HCT116 (cell line): Measurements from ENCODE around the gene TCEA3. TPM values are rescaled to one million over a fixed set of nuclear protein-coding genes. Genes with fewer than 3 reads are reported as not detected.

Experiments
- ATAC-seq: fragments of 200-7000 bp; cut with Tn5 transposase; 2 replicates; pipeline ENCODE4 v1.9.1; 2020; ENCODE audit warnings: mild to moderate bottlenecking, moderate library complexity
- BruUV-seq: library from RNA; stranded (reverse); fragments of 400-500 nt; replicated peaks from 2 replicates; lab custom pipeline; 2021; lab: Mats Ljungman, UMichigan
- CTCF ChIA-PET: fragments of 300-600 bp; sonication (Branson Sonifier 250); formaldehyde crosslinking; loops from one replicate; lab custom pipeline; 2021; ENCODE audit warnings: antibody characterized with exemption; lab: Charles Lee
- POLR2A ChIA-PET: fragments of 300-600, 350-600 bp; sonication (Branson Sonifier 250); formaldehyde crosslinking; loops from one replicate; lab custom pipeline; 2021; ENCODE audit warnings: antibody characterized with exemption; lab: Charles Lee
- RAD21 ChIA-PET, 2 experiments: fragments of 300-600 bp; sonication (Branson Sonifier 250); formaldehyde crosslinking; loops; one replicate each; lab custom pipeline; 2023; ENCODE audit warnings: low total read pairs in 2 of 2; ENCODE audit not compliant: uncharacterized antibody in 2 of 2, unreplicated experiment in 2 of 2, low non-redundant PET in 1 of 2; lab: Charles Lee
- DNase-seq: peaks from one replicate; pipeline ENCODE4 v3.0.0-alpha.2; 2010; ENCODE audit warnings: low read depth, low spot score
- H2AFZ ChIP-seq: fragments of 200-600 bp; shearing (Covaris generic), sonication (generic); 2 replicates; pipeline ENCODE4 v1.6.1; 2017; ENCODE audit warnings: low read depth, mixed run types, mixed read lengths, antibody characterized with exemption, low read length; ENCODE audit not compliant: poor library complexity, severe bottlenecking
- H3K27ac ChIP-seq: 2 replicates; pipeline ENCODE4 v1.5.1; 2012; ENCODE audit warnings: low read depth, low read length
- H3K27me3 ChIP-seq: fragments of 200-600 bp; sonication (generic); 2 replicates; pipeline ENCODE4 v1.6.1; 2016; ENCODE audit warnings: mixed run types, low read length, mixed read lengths; ENCODE audit not compliant: insufficient read depth
- H3K36me3 ChIP-seq, 2 experiments: fragments of 200-500 bp in 1 of 2; fragments of 200-600 bp in 1 of 2; sonication (Bioruptor generic) in 1 of 2; sonication (generic) in 1 of 2; 2 replicates each; pipeline versions ENCODE4 v1.5.1 to v1.6.1; 2014 to 2016; ENCODE audit warnings: low read length in 2 of 2, inconsistent platforms in 1 of 2, mixed read lengths in 1 of 2, mixed run types in 1 of 2; ENCODE audit not compliant: insufficient read depth in 2 of 2, control insufficient read depth in 1 of 2
- H3K4me1 ChIP-seq, 2 experiments: fragments of 200-600 bp in 1 of 2; sonication (generic) in 1 of 2; 2 replicates each; pipeline versions ENCODE4 v1.5.1 to v1.6.1; 2012 to 2017; ENCODE audit warnings: low read length in 2 of 2, inconsistent platforms in 1 of 2, mild to moderate bottlenecking in 1 of 2, mixed read lengths in 1 of 2, mixed run types in 1 of 2, moderate library complexity in 1 of 2; ENCODE audit not compliant: insufficient read depth in 2 of 2, control insufficient read depth in 1 of 2
- H3K4me2 ChIP-seq: fragments of 200-600 bp; sonication (generic); 2 replicates; pipeline ENCODE4 v1.6.1; 2017; ENCODE audit warnings: mixed run types, low read length, mixed read lengths
- H3K4me3 ChIP-seq, 2 experiments: fragments of 200-600 bp in 1 of 2; sonication (generic) in 1 of 2; replicated peaks in 1 of 2; 2 replicates each; pipeline ENCODE4 v1.5.1; 2011 to 2016; ENCODE audit warnings: low read length in 2 of 2, control low read depth in 1 of 2, low read depth in 1 of 2, mild to moderate bottlenecking in 1 of 2, mixed read lengths in 1 of 2, mixed run types in 1 of 2
- H3K79me2 ChIP-seq: fragments of 200-600 bp; sonication (generic); 2 replicates; pipeline ENCODE4 v1.6.1; 2017; ENCODE audit warnings: mild to moderate bottlenecking, mixed run types, low read length, moderate library complexity, mixed read lengths; ENCODE audit not compliant: insufficient read depth
- H3K9ac ChIP-seq: fragments of 200-600 bp; sonication (generic); 2 replicates; pipeline ENCODE4 v1.6.1; 2016; ENCODE audit warnings: low read length, mixed read lengths
- H3K9me2 ChIP-seq: fragments of 200-600 bp; sonication (generic), shearing (Covaris generic); 2 replicates; pipeline ENCODE4 v1.6.1; 2017; ENCODE audit warnings: mixed run types, mild to moderate bottlenecking, moderate library complexity; ENCODE audit not compliant: insufficient read depth
- H3K9me3 ChIP-seq, 2 experiments: fragments of 200-500 bp in 1 of 2; fragments of 200-600 bp in 1 of 2; sonication (Bioruptor generic) in 1 of 2; sonication (generic) in 1 of 2; 2 replicates each; pipeline ENCODE4 v1.6.1; 2014 to 2017; ENCODE audit warnings: low read length in 2 of 2, mixed read lengths in 2 of 2, inconsistent platforms in 1 of 2, low read depth in 1 of 2, mild to moderate bottlenecking in 1 of 2, mixed run types in 1 of 2, moderate library complexity in 1 of 2; ENCODE audit not compliant: control insufficient read depth in 1 of 2, insufficient read depth in 1 of 2
- H4K20me1 ChIP-seq: fragments of 200-600 bp; sonication (generic), shearing (Covaris generic); 2 replicates; pipeline ENCODE4 v1.6.1; 2017; ENCODE audit warnings: mixed run types, mild to moderate bottlenecking, moderate library complexity; ENCODE audit not compliant: insufficient read depth
- EGR1 ChIP-seq: IDR thresholded peaks from 2 replicates; pipeline ENCODE4 v1.6.1; 2012; ENCODE audit warnings: low read depth
- ELF1 ChIP-seq: IDR thresholded peaks from 2 replicates; pipeline ENCODE4 v1.6.1; 2012; ENCODE audit warnings: low read depth, borderline replicate concordance
- FOSL1 ChIP-seq: IDR thresholded peaks from 2 replicates; pipeline ENCODE4 v1.6.1; 2012; ENCODE audit warnings: low read depth
- YY1 ChIP-seq: IDR thresholded peaks from 2 replicates; pipeline ENCODE4 v1.6.1; 2011; ENCODE audit warnings: low read length, low read depth, moderate library complexity, mild to moderate bottlenecking; ENCODE audit not compliant: insufficient replicate concordance; ENCODE audit errors: extremely low read depth
- ZFX ChIP-seq: fragments of 450-650 bp; IDR thresholded peaks from 2 replicates; pipeline ENCODE4 v1.6.1; 2017
- intact Hi-C: fragments of 100-400 bp; cut with micrococcal nuclease; formaldehyde crosslinking; loops from 2 replicates; pipeline ENCODE4 v1.10.0; 2022
- total RNA-seq: library from RNA; stranded (reverse); gene quantifications from one replicate; pipeline ENCODE4 v1.2.1, GENCODE V29; 2021; ENCODE audit not compliant: unreplicated experiment
- TF ChIP-seq, protein P1 (sequence below): IDR thresholded peaks from 2 replicates; pipeline ENCODE4 v1.6.1; 2012; ENCODE audit warnings: low read depth
- TF ChIP-seq, protein P2 (sequence below): IDR thresholded peaks from 2 replicates; pipeline ENCODE4 v1.6.1; 2012

Gene TCEA3
- total RNA-seq, 1 experiment from 2014 or later = 3.7 TPM

- Histone ChIP-seq H4K20me1 (no peaks in the 10 kb centered on the region), H3K9me2 (no peaks in the 10 kb centered on the region), H3K79me2 (no peaks in the 10 kb centered on the region), H3K9me3 (no peaks in the 10 kb centered on the region), H3K27me3 (no peaks in the 10 kb centered on the region), H3K9ac (no peak overlapping the region), H3K36me3 (no peaks in the 10 kb centered on the region; a peak in 1 of 4 replicates), H3K4me2 (no peak overlapping the region), H2AFZ (no peak overlapping the region), H3K4me1 (peaks cover 3 to 13% of the 10 kb centered on the region in 2 experiments; a peak in 3 of 4 replicates), H3K27ac (no peak overlapping the region), H3K4me3 (no peak overlapping the region)
- TF ChIP-seq ZFX (no peak), EGR1 (no peak), ELF1 (no peak)
- TF ChIP-seq, protein P1, sequence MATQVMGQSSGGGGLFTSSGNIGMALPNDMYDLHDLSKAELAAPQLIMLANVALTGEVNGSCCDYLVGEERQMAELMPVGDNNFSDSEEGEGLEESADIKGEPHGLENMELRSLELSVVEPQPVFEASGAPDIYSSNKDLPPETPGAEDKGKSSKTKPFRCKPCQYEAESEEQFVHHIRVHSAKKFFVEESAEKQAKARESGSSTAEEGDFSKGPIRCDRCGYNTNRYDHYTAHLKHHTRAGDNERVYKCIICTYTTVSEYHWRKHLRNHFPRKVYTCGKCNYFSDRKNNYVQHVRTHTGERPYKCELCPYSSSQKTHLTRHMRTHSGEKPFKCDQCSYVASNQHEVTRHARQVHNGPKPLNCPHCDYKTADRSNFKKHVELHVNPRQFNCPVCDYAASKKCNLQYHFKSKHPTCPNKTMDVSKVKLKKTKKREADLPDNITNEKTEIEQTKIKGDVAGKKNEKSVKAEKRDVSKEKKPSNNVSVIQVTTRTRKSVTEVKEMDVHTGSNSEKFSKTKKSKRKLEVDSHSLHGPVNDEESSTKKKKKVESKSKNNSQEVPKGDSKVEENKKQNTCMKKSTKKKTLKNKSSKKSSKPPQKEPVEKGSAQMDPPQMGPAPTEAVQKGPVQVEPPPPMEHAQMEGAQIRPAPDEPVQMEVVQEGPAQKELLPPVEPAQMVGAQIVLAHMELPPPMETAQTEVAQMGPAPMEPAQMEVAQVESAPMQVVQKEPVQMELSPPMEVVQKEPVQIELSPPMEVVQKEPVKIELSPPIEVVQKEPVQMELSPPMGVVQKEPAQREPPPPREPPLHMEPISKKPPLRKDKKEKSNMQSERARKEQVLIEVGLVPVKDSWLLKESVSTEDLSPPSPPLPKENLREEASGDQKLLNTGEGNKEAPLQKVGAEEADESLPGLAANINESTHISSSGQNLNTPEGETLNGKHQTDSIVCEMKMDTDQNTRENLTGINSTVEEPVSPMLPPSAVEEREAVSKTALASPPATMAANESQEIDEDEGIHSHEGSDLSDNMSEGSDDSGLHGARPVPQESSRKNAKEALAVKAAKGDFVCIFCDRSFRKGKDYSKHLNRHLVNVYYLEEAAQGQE = no peak
- TF ChIP-seq, protein P2, sequence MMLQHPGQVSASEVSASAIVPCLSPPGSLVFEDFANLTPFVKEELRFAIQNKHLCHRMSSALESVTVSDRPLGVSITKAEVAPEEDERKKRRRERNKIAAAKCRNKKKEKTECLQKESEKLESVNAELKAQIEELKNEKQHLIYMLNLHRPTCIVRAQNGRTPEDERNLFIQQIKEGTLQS = no peak
- POLR2A ChIA-PET = no interaction called here
- ATAC-seq = no peak
- RAD21 ChIA-PET = no interaction called here
- CTCF ChIA-PET = no interaction called here
- no TSS peak for BruUV-seq
- DNase-seq = no peak
- intact Hi-C loops = no loop called here
Measured at GRCh38 chr1:23434260-23434775, 9.8 kb upstream of the TCEA3 start.

- ChIA-PET POLR2A (no interaction called here), CTCF (no interaction called here), RAD21 (no interaction called here)
- Histone ChIP-seq H3K36me3 (no peaks in the 10 kb centered on the region), H3K9ac (no peak overlapping the region), H3K27ac (no peak overlapping the region), H3K9me3 (no peaks in the 10 kb centered on the region), H3K27me3 (no peaks in the 10 kb centered on the region), H3K4me3 (no peak overlapping the region), H3K4me1 (peaks cover 3 to 13% of the 10 kb centered on the region in 2 experiments; a peak in 3 of 4 replicates), H3K79me2 (no peaks in the 10 kb centered on the region), H2AFZ (no peak overlapping the region), H3K4me2 (no peak overlapping the region), H4K20me1 (no peaks in the 10 kb centered on the region), H3K9me2 (no peaks in the 10 kb centered on the region)
- ATAC-seq (no peak), DNase-seq (no peak)
- TF ChIP-seq FOSL1 (no peak), YY1 (no peak)
- no TSS peak for BruUV-seq
- intact Hi-C loops = no loop called here
Measured at GRCh38 chr1:23433122-23433521, 8.6 kb upstream of the TCEA3 start.
